ENCODE data around the gene CAPN10. TPM values are rescaled to one million over a fixed set of nuclear protein-coding genes. Genes with fewer than 3 reads are reported as not detected.

CAPN10 gene
- total RNA-seq, 1 donor from 2014 or later: 30.6 TPM

GRCh38 chr2:240618776-240619175 is 32.2 kb downstream of the CAPN10 start:
- FAIRE-seq: no peak
- DNase-seq (ENCODE audit: low spot score in 2 of 2): no peak

DNA sequence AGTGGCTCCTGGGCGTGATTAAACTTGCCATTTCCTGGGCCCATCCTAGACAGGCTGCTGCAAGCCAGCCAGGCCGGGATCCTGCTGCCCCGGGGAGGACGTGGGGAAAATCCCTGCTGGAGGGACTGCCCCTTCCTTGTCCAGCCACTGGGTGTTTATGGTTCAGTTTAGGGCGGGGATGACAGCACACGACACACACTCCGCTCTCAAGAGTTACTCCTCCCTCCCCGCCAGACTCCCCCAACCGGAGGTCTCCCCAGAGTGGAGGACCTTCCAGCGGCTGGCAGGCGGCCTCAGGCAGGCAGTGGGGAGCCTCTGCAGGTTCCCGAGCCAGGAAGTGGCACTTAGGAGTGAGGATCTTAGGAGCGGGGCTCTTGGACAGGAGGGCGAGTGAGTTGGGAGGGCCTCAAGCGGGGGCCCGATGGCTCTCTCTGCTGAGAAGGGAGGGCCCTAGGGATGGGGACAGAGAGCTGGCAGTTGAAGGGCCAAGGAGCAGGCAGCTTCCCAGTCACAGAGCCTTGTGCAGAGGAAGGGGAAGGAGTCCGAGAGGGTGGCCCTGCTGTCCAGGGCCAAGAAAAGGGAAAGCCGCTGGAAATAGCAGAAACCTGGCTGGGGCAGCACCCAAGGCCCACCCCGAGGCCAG is 33.1 kb downstream of the CAPN10 start:
- FAIRE-seq: no peak
- DNase-seq (ENCODE audit: low spot score in 2 of 2): no peak

DNA sequence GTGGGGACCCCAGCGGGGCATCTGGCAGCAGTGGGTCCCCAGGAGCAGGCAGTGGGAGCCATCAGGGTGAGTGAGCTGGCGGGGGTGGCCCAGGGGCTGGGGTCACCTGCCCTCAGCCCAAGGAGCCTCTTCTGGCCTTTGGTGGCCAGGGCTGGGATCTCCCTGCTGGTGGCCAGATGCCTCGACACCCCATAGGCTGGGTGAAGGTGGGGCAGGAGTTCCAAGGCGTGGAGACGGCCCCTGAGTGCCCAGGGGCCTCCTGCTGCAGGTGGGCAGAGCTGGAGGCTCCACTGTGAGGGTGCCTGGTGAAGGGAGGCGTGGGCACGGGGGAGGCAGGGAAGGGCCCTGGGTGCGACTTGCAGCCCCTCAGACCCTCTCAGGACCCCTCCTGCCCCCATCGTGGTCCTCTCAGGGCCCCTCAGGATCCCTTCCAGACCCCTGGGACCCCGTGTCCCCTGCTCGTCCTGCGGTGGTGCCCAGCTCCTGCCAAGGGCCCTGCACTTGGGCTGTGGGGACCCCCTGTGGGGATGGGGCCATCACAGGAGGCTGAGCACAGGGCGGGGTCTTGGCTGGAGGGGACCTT is 33.7 kb downstream of the CAPN10 start:
- no peak for FAIRE-seq
- DNase-seq (ENCODE audit: low spot score in 2 of 2): no peak

GRCh38 chr2:240620859-240621258 is 34.3 kb downstream of the CAPN10 start:
- FAIRE-seq: no peak

DNA sequence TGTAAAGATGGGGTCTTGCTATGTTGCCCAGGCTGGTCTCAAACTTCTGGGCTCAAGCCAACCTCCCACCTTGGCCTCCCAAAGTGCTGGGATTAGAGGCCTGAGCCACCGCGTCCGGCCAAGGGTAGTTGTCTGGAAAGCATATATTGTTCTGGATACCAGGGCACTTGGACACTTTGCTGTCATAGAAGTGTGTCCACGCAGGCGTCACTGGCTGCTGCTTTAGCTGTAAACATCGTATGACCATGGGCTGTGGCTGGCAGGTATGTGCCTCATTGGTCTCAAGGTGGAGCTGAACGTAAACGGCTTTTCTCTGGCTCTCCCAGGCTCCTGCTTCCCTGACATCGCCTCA is 35.5 kb downstream of the CAPN10 start:
- no peak for FAIRE-seq
- no peak for DNase-seq (ENCODE audit: low spot score in 2 of 2)

More at GRCh38 chr2:240620859-240621258, 34.3 kb downstream of the CAPN10 start:
- DNase-seq (ENCODE audit: low spot score in 2 of 2): no peak

GRCh38 chr2:240622531-240623235 is 36.1 kb downstream of the CAPN10 start:
- FAIRE-seq: no peak
- no peak for DNase-seq (ENCODE audit: low spot score in 2 of 2)

DNA sequence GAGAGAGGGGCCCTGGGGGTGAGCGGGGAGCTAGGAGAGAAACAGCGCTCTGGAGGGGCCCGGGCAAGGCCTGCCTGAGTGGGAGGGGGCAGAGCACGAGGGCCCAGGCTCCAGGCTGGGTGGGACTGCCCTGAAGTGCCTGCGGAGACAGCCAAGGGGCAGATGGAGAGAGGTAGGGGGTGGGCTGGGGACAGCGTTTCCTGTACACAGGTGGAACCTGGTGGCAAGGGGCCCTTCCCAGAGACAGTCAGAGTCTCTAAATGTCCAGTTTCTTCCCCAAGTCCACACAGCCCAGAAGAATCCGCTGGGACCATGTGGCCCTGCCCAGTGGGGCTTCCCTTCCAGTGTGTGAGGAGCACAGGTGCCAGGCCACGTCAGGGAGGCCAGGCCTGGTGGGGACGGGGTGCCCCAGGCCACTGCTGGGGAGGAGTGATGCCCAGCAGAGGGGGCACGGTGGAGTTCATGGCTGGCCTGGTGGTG is 37.0 kb downstream of the CAPN10 start:
- DNase-seq (ENCODE audit: low spot score in 2 of 2): no peak
- no peak for FAIRE-seq

DNA sequence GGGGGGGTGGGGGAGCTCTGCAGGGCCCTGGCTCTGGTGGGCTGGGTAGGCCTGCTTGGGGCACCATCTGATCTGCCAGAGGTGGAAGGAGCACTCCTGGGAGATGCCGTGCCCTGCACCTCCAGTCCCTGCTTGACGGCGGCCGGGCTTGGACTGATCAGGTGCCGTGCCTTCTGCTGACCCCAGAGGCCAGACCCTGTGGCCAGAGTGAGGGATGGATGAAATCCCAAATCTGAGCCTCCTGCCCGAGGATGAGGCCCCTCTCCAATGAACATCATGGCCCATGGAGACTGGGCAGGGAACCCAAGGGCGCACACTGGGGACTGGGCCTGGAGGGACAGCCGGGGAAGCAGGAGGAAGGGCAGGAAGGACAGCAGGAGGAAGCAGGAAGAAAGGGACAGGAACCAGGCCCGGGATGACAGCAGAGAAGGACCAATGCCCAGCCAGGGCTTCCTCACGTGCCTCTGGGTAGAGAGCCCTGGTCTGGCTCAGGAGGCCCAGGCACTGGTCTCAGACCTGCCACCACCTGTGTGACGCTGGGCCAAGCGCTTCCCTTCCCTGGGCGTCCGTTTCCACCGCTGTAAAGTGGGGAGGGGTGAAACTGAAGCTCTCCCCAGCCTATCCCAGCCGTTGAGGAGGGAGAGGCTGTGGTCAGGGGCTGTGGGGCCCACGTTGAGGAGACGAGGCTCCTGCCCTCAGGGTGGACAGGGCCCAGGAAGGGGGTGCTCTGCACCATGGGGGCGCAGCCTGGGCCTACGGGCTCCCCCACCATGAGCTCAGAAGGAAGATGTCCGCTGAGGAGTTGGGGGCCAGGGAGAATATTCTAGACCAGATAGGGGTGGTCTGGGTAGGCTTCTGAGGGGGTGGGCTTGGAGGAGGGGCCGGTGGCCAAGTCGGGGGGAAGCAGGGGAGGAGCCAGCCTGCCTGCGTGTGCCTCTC is 37.7 kb downstream of the CAPN10 start:
- FAIRE-seq (no peak), DNase-seq (ENCODE audit: low spot score in 2 of 2) (no peak)

DNA sequence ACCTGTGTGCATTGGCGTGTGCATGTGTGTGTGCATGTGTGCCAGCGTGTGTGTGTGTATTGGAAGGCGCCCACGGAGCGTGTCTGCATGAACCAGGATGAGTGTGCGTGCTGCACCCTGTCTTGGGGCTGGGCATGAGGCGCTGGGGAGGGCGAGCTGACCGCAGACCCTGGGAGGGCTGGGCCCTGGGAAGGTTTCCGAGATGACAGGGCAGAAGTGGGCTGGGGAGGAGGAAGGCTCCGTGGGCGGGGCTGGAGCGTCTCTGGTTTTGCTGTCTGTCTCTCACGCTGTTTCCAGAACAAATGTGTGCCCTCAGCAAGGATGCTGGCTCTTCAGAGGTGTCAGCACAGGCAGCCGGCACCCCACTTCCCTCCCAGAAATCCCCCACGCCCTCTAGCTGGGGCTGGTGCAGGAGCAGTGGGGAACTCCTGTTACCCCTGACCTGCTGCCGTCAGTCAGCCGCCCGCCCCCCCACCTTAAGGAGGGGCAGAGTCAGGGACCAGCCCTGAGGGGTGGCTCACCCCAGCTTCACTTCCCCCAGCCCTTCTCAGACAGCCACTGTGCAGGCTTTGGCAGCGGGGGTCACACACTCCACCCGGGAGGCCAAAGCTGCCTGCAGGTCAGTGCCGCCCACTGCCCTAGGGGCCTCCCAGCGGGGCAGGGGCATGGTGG is 38.6 kb downstream of the CAPN10 start, which contains the start of gene GPR35:
GPR35 (plus strand) TSS at position 531 of the 672 bp plus-strand sequence. CDS start 4,473 bp downstream, outside the sequence.
- DNase-seq (ENCODE audit: low spot score in 2 of 2) (peak in 1 of 2 donors; percentile 58), FAIRE-seq (no peak)

DNA sequence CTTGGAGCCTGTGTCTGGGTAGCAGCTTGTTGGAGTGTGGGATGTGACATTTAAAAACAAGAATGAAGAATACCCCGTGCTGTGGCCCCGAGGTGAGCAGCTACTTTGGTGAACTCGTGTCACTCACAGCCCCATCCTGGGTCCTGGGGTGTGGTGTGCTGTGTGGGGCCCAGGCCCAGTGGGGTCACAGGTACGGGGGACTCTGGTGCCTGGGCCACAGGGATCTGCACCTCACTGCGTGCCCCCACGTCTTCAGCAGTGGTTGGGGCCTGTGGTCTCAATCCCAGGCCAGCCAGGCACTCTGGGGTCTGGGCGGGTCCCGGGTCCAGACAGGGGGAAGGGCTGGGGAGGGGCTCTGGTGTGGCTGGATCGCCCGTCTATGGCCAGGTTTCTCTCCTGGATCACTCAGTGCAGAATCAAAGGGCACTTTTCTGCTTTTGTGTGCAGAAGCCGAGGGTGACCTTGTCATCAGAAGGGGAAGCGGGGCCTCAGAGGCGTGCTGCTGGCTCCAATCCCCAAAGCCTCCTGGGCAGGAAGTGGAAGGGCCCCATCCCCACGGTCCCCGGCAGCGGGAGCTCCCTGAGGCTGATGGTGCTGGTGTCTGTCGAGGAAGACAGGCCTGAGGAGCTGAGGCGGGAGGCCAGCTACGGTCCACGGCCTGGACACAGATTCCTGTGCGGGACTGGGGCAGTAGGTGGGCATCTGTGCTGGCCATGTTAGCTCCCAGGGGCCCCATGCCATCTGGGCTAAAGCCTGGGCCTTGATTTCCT is 40.2 kb downstream of the CAPN10 start:
- FAIRE-seq: no peak
- no peak for DNase-seq (ENCODE audit: low spot score in 2 of 2)

- no peak for FAIRE-seq
- no peak for DNase-seq (ENCODE audit: low spot score in 2 of 2)
Observed at GRCh38 chr2:240627736-240628506, 41.4 kb downstream of the CAPN10 start.

DNA sequence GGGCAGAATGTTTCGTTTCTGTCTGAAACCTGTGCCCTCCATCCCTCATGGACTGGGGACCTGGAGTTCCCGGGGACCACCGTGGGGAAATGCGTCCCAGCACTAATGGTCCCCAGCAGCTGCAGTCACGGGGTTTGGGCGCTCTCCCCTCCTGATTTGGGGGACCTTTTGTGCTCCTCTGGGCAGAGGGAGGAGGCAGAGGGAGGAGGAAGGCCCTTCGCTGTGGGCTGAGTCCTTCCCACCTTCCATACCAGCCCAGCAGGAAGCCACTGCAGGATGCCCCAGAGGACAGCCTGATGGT is 41.9 kb downstream of the CAPN10 start:
- no peak for DNase-seq (ENCODE audit: low spot score in 2 of 2)
- FAIRE-seq: no peak

DNA sequence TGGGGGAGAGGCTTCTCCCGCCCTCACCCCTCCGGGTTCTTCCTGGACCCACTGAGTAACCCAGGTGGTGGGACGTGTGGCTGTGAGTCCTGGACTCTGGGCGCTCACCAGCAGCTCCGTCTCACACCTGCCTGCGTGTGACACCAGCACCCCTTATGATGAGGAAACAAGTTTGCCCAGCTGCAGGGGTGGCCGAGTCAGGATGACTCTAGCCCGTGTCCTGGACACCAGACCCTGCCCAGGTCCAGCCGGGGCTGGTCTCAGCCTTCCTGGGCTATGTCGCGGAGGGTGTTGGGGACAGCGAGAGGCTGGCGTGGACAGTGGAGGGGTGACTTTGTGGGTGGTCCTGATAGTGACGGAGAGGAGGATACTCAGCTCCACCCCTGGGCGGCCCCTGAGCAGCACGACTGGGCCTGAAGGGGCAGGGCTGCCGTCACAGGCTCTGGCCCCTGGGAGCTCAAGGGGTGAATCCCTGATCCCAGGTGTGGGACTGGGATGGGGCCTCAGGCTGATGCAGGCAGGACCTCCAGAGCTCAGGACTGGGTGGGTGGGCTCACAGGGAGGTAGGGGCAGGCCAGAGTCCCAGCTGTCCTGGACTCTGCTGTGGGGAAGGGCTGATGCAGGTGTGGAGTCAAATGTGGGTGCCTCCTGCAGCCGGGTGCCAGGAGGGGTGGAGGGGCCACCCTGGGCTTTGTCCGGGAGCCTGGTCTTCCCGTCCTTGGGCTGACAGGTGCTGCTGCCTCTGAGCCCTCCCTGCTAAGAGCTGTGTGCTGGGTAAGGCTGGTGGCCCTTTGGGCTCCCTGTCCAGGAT is 42.5 kb downstream of the CAPN10 start:
- FAIRE-seq (no peak), DNase-seq (ENCODE audit: low spot score in 2 of 2) (no peak)

- no peak for FAIRE-seq
Observed at GRCh38 chr2:240629619-240629967, 43.1 kb downstream of the CAPN10 start.

DNA sequence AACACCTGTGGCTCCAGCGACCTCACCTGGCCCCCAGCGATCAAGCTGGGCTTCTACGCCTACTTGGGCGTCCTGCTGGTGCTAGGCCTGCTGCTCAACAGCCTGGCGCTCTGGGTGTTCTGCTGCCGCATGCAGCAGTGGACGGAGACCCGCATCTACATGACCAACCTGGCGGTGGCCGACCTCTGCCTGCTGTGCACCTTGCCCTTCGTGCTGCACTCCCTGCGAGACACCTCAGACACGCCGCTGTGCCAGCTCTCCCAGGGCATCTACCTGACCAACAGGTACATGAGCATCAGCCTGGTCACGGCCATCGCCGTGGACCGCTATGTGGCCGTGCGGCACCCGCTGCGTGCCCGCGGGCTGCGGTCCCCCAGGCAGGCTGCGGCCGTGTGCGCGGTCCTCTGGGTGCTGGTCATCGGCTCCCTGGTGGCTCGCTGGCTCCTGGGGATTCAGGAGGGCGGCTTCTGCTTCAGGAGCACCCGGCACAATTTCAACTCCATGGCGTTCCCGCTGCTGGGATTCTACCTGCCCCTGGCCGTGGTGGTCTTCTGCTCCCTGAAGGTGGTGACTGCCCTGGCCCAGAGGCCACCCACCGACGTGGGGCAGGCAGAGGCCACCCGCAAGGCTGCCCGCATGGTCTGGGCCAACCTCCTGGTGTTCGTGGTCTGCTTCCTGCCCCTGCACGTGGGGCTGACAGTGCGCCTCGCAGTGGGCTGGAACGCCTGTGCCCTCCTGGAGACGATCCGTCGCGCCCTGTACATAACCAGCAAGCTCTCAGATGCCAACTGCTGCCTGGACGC is 43.6 kb downstream of the CAPN10 start:
- FAIRE-seq (no peak), DNase-seq (ENCODE audit: low spot score in 2 of 2) (no peak)

More at GRCh38 chr2:240629619-240629967, 43.1 kb downstream of the CAPN10 start:
- DNase-seq (ENCODE audit: low spot score in 2 of 2): no peak

GRCh38 chr2:240630771-240631547 is 44.4 kb downstream of the CAPN10 start:
- FAIRE-seq: no peak
- no peak for DNase-seq (ENCODE audit: low spot score in 2 of 2)

Measured in frontal cortex (tissue), 4 donors.